Peyer's patch (tissue), 4 donors: Measurements from ENCODE around the gene BASP1. TPM values are rescaled to one million over a fixed set of nuclear protein-coding genes. Genes with fewer than 3 reads are reported as not detected.

Experiments used
- DNase-seq, 3 donors: peaks; one replicate each; pipeline ENCODE4 v3.0.0-alpha.2; 2017 to 2019
- H3K27ac ChIP-seq, 4 donors: fragments of 200-600 bp; sonication (generic); one replicate each; pipeline ENCODE4 v1.5.1; 2016 to 2019
- H3K27me3 ChIP-seq, 2 donors: fragments of 200-600 bp; sonication (generic); one replicate each; pipeline ENCODE4 v1.5.1; 2019
- H3K36me3 ChIP-seq, 3 donors: fragments of 200-600 bp; sonication (generic); one replicate each; pipeline ENCODE4 v1.5.1; 2016 to 2019
- H3K4me1 ChIP-seq, 4 donors: fragments of 200-600 bp; sonication (generic); one replicate each; pipeline ENCODE4 v1.5.1; 2016 to 2019
- H3K4me3 ChIP-seq, 4 donors: fragments of 200-600 bp; sonication (generic); 1 replicate in 3 of 4; 2 replicates in 1 of 4; pipeline ENCODE4 v1.5.1; 2016 to 2019; ENCODE audit warnings: mild to moderate bottlenecking in 1 of 4
- H3K9me3 ChIP-seq, 4 donors: fragments of 200-600 bp; sonication (generic); one replicate each; pipeline ENCODE4 v1.5.1; 2016 to 2019; ENCODE audit warnings: mild to moderate bottlenecking in 1 of 4
- POLR2A ChIP-seq, 2 donors: fragments of 450-650 bp; IDR thresholded peaks; one replicate each; pipeline ENCODE4 v1.5.1; 2017; ENCODE audit warnings: antibody characterized with exemption in 2 of 2, mild to moderate bottlenecking in 2 of 2, moderate library complexity in 2 of 2
- total RNA-seq, 4 donors: library from RNA; depleted of rRNA; stranded (reverse); fragments of >200 nt; gene quantifications; one replicate each; pipeline ENCODE4 v1.1.0, GENCODE V29; 2016
- TF ChIP-seq, protein P1 (sequence below), 6 experiments: fragments of 450-650 bp in 4 of 6; fragments of 200-600 bp in 2 of 6; sonication (generic) in 1 of 6; IDR thresholded peaks; one replicate each; pipeline ENCODE4 v1.5.1; 2017 to 2019; ENCODE audit warnings: antibody characterized with exemption in 6 of 6, mild to moderate bottlenecking in 3 of 6, moderate library complexity in 1 of 6

Gene BASP1
- total RNA-seq, 4 donors from 2014 or later: 6.7 to 39.6 (median 8.0) TPM; not detected in 1

DNA sequence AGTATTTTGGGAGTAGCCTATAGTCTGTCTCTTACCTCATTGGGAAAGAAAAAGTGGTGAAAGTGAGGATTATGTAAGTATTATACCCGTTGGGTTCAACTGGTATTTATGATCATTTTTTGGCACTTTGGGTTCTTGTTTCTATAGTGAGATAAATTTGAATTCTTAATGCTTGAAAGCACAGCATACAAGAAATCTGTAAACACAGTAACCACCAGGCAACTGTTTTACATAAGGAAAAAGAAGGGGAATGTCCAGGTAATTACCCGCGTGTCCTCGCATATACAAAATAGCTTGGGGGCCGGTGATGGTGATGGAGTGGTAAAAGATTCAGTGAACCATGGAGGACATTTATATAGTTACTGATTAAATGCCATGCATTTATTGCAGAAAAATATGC is 60.5 kb downstream of the BASP1 start:
- Histone ChIP-seq H3K4me1 (peaks cover 0 to 7% (median 0%) of the 10 kb centered on the region in 4 donors), H3K27me3 (no peaks in the 10 kb centered on the region), H3K4me3 (no peak overlapping the region), H3K9me3 (no peaks in the 10 kb centered on the region), H3K27ac (peak overlapping the region in 1 of 4 donors; percentile 56), H3K36me3 (no peaks in the 10 kb centered on the region)
- TF ChIP-seq, protein P1, sequence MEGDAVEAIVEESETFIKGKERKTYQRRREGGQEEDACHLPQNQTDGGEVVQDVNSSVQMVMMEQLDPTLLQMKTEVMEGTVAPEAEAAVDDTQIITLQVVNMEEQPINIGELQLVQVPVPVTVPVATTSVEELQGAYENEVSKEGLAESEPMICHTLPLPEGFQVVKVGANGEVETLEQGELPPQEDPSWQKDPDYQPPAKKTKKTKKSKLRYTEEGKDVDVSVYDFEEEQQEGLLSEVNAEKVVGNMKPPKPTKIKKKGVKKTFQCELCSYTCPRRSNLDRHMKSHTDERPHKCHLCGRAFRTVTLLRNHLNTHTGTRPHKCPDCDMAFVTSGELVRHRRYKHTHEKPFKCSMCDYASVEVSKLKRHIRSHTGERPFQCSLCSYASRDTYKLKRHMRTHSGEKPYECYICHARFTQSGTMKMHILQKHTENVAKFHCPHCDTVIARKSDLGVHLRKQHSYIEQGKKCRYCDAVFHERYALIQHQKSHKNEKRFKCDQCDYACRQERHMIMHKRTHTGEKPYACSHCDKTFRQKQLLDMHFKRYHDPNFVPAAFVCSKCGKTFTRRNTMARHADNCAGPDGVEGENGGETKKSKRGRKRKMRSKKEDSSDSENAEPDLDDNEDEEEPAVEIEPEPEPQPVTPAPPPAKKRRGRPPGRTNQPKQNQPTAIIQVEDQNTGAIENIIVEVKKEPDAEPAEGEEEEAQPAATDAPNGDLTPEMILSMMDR (IDR thresholded peaks at IDR 0.05): no peak
- no peak for TF ChIP-seq POLR2A (IDR thresholded peaks at IDR 0.05)
- peak in 1 of 3 donors; percentile 61 for DNase-seq

DNA sequence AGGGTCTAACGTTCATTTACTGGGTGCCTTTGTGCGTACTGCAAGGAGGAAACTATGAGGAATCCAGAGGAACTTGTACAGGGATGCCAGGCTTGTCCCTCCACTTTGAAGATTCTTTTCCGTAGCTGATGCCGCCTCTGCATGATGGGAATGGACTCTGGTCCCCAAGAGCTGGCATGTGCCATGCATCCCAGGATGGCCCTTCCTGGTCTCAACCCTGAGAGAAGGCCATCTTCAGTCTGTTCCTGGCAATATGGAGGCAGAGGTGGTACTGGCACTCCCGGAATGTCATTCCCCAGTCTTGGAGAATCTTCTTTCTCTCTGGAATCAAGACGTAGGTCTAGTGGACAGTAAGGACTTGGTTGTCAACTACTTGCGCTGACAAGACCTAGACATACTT is 61.5 kb downstream of the BASP1 start:
- no peak overlapping the region for H3K4me3 ChIP-seq
- no peaks in the 10 kb centered on the region for H3K9me3 ChIP-seq
- peaks cover 0 to 7% (median 0%) of the 10 kb centered on the region in 4 donors for H3K4me1 ChIP-seq
- peak overlapping the region in 1 of 4 donors; percentile 56 for H3K27ac ChIP-seq
- DNase-seq: no peak
- TF ChIP-seq, protein P1 (IDR thresholded peaks at IDR 0.05): no peak
- no peak for TF ChIP-seq POLR2A (IDR thresholded peaks at IDR 0.05)
- no peaks in the 10 kb centered on the region for H3K36me3 ChIP-seq
- no peaks in the 10 kb centered on the region for H3K27me3 ChIP-seq

DNA sequence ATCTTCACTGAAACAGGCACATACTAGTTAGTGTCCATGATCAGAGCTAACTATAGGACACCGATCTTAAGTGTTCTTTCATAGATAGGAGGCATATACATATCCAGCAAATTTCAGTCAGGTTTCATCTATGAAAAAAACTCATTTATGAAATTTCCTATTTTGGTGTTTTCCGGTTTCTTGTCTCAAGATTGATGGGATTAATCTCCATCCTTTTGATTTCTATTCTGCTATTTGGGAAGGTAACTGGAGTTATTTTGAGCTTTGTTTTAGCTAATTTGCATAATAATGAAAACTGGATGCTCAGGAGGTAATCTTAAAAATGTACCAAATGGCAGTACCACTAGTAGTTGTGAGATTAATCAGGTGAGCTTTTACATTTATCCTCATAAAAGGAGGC is 62.1 kb downstream of the BASP1 start:
- Histone ChIP-seq H3K9me3 (no peaks in the 10 kb centered on the region), H3K4me1 (peaks cover 0 to 7% (median 0%) of the 10 kb centered on the region in 4 donors), H3K36me3 (no peaks in the 10 kb centered on the region), H3K4me3 (no peak overlapping the region), H3K27ac (no peak overlapping the region), H3K27me3 (no peaks in the 10 kb centered on the region)
- no peak for DNase-seq
- TF ChIP-seq, protein P1 (IDR thresholded peaks at IDR 0.05): no peak
- no peak for TF ChIP-seq POLR2A (IDR thresholded peaks at IDR 0.05)

DNA sequence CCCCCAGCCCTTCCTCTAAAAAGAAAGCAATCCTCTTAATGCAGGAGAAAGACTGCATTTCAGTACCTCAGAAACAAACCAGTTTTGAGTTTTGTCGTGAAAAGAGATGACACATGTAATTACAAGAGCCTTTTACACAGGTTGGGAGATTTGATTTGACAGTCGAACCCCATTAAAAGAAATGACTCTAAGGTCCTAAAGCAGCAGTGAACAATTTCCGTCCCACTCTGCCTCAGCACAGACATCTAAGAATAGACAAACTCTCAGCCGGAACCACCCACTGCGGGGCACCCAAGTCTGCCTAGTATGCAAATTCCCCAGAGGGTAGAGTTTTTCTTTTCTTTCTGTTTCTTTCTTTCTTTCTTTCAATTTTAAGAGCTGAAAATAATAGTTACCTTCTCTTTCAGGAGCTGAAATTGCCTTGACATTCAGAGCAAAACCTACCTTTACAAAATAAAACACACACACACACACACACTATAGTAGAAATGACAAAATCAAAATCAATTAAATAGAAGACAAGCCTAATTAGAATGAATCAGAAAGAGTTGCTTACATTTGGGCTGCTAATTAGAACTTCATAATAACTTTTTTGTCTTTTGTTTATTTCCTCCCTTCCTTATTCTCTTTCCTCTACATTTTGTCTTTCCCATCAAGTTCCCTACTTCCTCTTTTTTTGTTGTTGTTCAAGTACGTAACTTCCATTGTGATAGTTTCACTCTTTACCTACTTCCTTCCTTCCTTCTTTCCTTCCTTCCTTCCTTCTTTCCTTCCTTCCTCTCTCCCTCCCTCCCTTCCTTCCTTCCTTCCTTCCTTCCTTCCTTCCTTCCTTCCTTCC is 65.1 kb downstream of the BASP1 start:
- H3K27ac ChIP-seq: peak overlapping the region in 2 of 4 donors; percentile 39 to 61
- TF ChIP-seq, protein P1 (IDR thresholded peaks at IDR 0.05): no peak
- no peak for TF ChIP-seq POLR2A (IDR thresholded peaks at IDR 0.05)
- peak in 2 of 3 donors; percentile 81 to 82 for DNase-seq
- H3K27me3 ChIP-seq: no peaks in the 10 kb centered on the region
- H3K4me1 ChIP-seq: no peaks in the 10 kb centered on the region
- no peaks in the 10 kb centered on the region for H3K36me3 ChIP-seq
- no peaks in the 10 kb centered on the region for H3K9me3 ChIP-seq
- H3K4me3 ChIP-seq: no peak overlapping the region

DNA sequence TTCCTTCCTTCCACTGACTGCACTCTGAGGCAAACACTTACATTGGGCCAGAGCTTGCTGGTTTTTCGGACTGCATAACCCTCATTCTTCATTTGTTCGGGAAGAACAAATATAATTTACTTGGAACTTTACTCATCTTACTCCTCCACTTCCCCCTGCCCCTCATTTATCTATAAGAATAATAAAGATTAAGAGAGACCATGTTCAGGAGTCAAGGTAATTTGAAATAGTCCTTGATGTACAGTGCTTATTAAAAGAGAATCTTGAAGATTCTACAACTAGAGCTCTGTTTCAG is 65.6 kb downstream of the BASP1 start:
- Histone ChIP-seq H3K27ac (peak overlapping the region in 1 of 4 donors; percentile 61), H3K36me3 (no peaks in the 10 kb centered on the region), H3K9me3 (no peaks in the 10 kb centered on the region), H3K4me3 (no peak overlapping the region), H3K27me3 (no peaks in the 10 kb centered on the region), H3K4me1 (no peaks in the 10 kb centered on the region)
- TF ChIP-seq, protein P1 (IDR thresholded peaks at IDR 0.05): no peak
- TF ChIP-seq POLR2A (IDR thresholded peaks at IDR 0.05): no peak
- no peak for DNase-seq
